Measurements from ENCODE around the gene TKT. TPM values are rescaled to one million over a fixed set of nuclear protein-coding genes. Genes with fewer than 3 reads are reported as not detected.

Gene TKT
- total and polyA plus RNA-seq, 2 of the 13 experiments (the other 11 are each of a cell fraction or from before 2014, with no cell fraction given): 150 to 238 TPM

- peak; percentile 72; the same call in 1 of the 2 replicates for TF ChIP-seq MYC (CRISPR knock-in tag; IDR thresholded peaks at IDR 0.05; ENCODE audit: borderline replicate concordance)
- TF ChIP-seq ZSCAN21 (CRISPR knock-in tag; IDR thresholded peaks at IDR 0.05; ENCODE audit: borderline replicate concordance): 0 out of 2 replicates have a peak, but pooled peaks have one; percentile 46
- 0 out of 4 replicates have a peak, but pooled peaks of 1 of the 2 experiments have one; percentile 24 for TF ChIP-seq KLF16 (CRISPR knock-in tag; IDR thresholded peaks at IDR 0.05)
- no peak for TF ChIP-seq SP1 (IDR thresholded peaks at IDR 0.05)
- TF ChIP-seq SP1 (CRISPR knock-in tag; IDR thresholded peaks at IDR 0.05): no peak
- no peak for TF ChIP-seq PHF8 (CRISPR knock-in tag; IDR thresholded peaks at IDR 0.05)
- TF ChIP-seq ERF (CRISPR knock-in tag; IDR thresholded peaks at IDR 0.05): peak; percentile 59; the same call in 1 of the 2 replicates
- TF ChIP-seq ZNF142 (CRISPR knock-in tag; IDR thresholded peaks at IDR 0.05): no peak
- TF ChIP-seq MIER3 (CRISPR knock-in tag; IDR thresholded peaks at IDR 0.05; ENCODE audit: borderline replicate concordance): no peak
- TF ChIP-seq GMEB1 (CRISPR knock-in tag; IDR thresholded peaks at IDR 0.05; ENCODE audit: borderline replicate concordance): no peak
- TF ChIP-seq ZNF574 (CRISPR knock-in tag; IDR thresholded peaks at IDR 0.05): 0 out of 2 replicates have a peak, but pooled peaks have one; percentile 21
- TF ChIP-seq TEAD3 (CRISPR knock-in tag; optimal IDR thresholded peaks at IDR 0.05; ENCODE audit: borderline replicate concordance): peak; percentile 62
- no peak for TF ChIP-seq AGO2 (optimal IDR thresholded peaks at IDR 0.05; ENCODE audit: low read depth, low read length)
- no peak for TF ChIP-seq KLF9 (CRISPR knock-in tag; IDR thresholded peaks at IDR 0.05; ENCODE audit: low read depth)
- TF ChIP-seq RORA (CRISPR knock-in tag; IDR thresholded peaks at IDR 0.05): no peak
- no peak for TF ChIP-seq PHB2 (IDR thresholded peaks at IDR 0.05; ENCODE audit: partially characterized antibody)
- TF ChIP-seq GATAD1 (CRISPR knock-in tag; IDR thresholded peaks at IDR 0.05): no peak
- TF ChIP-seq GATA4 (IDR thresholded peaks at IDR 0.05; ENCODE audit: borderline replicate concordance, low read depth): no peak
- TF ChIP-seq MXD1 (CRISPR knock-in tag; IDR thresholded peaks at IDR 0.05): 0 out of 2 replicates have a peak, but pooled peaks have one; percentile 45
Measured at GRCh38 chr3:53258600-53259426, 3.0 kb upstream of the TKT start (continued).
